Measurements from ENCODE around the gene MRPS9.

DNA sequence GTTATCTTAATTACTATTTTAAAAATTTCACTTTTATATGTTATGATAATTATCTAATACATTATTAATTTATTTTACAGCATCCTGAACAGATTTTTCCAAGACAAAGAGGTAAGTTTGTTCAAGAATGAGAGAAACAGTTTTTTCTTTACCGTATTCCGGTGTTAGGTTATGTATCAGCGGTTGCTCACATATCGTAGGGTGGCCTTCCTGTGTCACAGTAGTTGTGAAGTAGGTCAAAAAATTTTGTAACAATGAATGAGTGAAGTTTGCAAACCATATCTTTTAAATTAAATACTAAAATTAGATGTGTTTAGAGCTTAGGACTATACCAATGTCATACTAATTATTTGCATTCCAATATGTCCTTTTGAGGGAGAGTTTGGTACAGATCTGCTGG is 33.5 kb downstream of the MRPS9 start:
- TF ChIP-seq, protein P1, sequence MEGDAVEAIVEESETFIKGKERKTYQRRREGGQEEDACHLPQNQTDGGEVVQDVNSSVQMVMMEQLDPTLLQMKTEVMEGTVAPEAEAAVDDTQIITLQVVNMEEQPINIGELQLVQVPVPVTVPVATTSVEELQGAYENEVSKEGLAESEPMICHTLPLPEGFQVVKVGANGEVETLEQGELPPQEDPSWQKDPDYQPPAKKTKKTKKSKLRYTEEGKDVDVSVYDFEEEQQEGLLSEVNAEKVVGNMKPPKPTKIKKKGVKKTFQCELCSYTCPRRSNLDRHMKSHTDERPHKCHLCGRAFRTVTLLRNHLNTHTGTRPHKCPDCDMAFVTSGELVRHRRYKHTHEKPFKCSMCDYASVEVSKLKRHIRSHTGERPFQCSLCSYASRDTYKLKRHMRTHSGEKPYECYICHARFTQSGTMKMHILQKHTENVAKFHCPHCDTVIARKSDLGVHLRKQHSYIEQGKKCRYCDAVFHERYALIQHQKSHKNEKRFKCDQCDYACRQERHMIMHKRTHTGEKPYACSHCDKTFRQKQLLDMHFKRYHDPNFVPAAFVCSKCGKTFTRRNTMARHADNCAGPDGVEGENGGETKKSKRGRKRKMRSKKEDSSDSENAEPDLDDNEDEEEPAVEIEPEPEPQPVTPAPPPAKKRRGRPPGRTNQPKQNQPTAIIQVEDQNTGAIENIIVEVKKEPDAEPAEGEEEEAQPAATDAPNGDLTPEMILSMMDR (IDR thresholded peaks at IDR 0.05), result no peak
- no peak for TF ChIP-seq POLR2A (IDR thresholded peaks at IDR 0.05)
